Epithelial cell of prostate (primary cell): ENCODE data around the gene CORO6.
A peak's percentile ranks its signal among the peaks of the same experiment; 100 is the strongest.

Experiments used
- DNase-seq: peaks from one replicate; pipeline ENCODE4 v3.0.0-alpha.2; 2011; ENCODE audit warnings: low read depth, low spot score
- H3K27ac ChIP-seq: fragments of 450-650 bp; 2 replicates; pipeline ENCODE4 v1.5.1; 2017; ENCODE audit warnings: mild to moderate bottlenecking

Gene CORO6

DNA sequence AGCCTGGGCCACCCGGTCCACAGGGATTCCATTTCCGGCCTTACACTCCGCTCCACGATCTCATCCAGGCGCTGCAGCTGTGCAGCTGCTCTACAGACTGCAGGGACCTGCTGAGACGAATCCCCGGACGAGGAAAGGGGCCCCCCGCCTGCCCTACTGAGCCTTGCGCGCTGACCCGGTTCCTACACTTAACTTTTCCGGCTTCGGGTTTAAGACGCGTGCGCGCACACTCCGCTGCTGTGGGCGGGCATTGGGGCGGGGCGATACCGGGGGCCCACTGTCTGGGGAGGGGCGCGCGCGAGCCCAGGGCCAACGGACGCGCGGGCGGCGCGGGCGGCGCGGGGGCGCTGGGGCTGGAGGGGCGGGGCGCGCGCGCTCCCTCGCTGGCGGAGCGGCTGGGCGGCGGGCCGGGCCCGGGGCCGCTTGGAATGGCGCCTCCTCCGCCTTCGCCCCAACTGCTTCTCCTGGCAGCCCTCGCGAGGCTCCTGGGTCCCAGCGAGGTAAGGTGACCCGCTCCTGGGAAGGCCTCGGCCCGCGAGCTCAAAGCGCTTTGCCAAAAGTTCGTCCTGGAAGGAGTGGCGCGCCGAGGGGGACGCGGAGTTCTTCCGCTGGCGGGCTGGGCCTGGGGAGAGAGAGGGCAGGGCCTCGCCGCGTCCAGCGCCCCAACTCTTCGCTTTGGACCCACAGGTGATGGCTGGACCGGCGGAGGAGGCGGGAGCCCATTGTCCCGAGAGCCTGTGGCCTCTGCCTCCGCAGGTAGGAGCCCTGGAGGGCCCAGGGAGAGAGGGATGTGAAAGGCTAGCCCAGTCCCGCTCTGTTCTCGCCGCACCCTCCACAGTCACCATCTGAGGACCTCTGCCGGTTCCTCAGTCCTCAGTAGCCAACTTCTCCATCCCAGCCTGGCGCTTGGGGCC is 54.1 kb downstream of the CORO6 start, which contains the start of gene TP53I13:
TSS of gene TP53I13 (plus strand) at position 371 of the 914 bp plus-strand sequence. CDS start at position 429, 58 bp downstream.
- DNase-seq: no peak
- peak within 1 kb of the TSS; percentile 80 for H3K27ac ChIP-seq

DNA sequence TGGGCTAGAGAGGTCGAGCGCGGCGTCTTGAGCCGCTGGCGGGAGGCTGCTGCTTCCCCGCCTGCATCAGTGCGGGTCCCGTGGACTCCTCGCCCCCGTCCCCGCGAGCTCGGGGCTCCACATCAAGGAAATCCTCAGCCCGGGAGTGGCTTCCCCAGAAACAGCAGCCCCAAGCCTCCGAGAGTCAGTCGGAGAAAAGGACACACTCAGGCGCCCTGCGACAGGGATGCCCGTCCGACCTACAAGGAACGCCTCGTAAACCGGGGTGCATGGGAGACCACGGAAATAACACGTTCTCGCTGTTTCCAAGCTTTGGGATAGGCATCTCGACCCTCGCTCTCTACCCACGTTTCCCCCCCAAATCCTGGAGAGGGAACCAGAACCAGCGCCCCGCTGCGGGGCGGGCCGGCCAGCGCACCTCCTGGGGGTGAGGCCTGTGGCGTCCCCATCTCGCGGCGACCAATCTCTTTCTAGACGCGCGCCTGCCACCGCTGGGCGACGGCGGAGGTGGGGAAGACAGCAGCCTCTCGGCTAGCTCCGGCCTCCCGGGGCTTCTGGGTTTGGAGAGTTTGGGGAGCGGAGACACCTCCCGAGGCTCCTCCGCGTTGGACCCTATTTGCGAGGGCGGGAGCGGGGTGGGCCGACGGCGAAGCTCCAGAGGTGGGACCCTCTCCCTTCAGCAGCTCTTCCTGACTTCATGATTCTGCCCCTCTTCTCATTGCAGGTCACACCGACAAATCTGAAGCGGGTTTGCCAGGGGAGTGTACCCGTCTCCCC is 55.0 kb downstream of the CORO6 start:
- DNase-seq: no peak
- H3K27ac ChIP-seq: peak overlapping the region; percentile 80

DNA sequence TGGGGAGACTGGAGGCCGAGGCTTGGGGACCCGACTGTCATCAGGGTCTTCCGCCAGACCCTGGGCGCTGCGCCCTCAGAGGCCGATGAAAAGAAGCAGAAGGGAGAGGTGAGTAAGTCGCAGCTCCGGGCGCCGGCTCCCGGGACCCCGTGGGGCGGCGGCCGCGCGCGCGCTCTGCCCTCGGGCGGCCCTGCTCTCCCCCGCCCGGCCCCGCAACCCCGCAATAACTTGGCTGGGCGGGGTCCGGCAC is 55.5 kb downstream of the CORO6 start:
- DNase-seq: no peak
- H3K27ac ChIP-seq: peak overlapping the region; percentile 80

DNA sequence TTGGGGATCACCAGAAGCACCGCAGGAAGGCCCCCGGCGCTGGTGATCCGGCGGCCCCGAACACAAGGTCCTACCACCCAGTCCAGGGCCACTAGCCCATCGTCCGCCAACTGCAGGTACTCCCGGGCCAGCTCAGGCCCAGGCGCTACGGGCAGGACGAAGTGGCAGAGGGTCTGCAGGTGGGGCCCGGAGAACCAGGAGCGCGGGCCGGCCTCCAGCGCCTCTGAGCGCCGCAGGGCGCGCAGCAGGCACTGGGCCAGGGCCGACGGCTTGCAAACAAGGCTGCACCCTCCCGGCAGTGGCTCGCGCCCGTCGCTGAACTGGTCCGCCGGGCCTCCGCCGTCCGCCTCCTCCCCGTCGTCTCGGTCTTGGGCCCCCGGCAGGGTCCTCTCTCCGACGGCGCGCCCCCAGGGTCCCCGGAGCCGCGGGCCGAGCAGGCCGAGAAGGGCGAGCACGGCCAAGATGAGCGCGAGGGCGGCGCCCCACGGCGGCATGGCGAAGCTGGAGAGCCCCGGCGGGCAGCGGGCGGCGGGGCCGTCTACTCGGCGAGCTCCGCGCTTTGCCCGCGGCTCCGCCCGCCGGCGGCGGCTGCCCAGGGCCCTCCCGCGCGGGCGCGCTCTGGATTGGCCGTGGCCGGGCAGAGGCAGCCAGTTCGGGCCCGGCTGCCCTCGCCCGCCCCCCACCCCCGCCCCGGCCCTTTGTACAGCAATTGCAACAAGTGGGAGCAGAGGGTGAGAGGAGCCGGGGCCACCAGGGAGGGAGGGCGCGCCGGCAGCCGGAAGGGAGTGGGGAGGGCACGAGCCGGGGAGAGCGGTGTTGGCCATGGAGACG is 56.0 kb downstream of the CORO6 start, which contains the start of gene ABHD15:
TSS of gene ABHD15 (minus strand) at position 565 of the 831 bp plus-strand sequence. CDS start at position 494, 71 bp downstream.
- DNase-seq: no peak
- H3K27ac ChIP-seq: peak within 1 kb of the TSS; percentile 80

DNA sequence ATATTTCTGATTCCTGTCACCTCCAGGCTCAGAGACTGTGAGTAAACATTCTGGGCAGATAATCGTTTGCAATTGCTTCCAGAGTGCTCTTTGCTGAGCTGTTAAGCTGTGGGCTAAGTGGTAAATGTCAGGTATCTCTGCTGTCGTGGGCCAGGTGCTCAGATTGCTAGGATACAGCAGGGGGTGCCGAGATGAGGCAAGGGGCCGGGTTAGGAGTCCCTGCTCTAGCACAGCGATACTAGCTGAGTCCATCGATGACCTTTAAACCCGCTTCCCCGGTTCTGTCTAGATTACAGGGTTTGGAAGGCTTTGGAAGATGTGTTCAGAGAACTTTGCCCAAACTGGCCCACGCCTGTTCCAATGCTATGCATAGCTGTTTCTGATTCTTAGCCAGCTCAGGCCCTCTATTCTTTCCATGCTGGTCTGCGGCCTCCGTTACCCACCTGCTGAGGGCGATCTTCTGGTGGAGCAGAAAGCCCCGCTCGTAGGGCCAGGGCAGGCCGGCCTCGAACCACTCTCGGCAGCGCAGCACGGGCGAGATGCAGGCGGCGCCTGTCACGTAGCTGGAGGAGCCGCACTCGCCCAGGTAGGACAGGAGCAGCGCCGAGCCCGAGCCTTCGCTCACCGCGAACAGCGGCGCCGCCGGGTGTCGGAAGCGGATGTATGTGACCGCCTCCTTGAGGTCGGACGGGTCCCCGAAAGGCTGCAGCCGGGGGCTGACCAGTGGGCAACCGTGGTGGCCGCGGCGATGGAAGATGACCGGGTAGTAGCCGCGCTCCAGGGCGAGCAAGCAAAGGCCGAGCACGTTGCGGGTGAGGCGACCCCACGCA is 56.9 kb downstream of the CORO6 start:
- H3K27ac ChIP-seq: no peak overlapping the region
- DNase-seq: no peak
